ENCODE results near the gene SENP8.

DNA sequence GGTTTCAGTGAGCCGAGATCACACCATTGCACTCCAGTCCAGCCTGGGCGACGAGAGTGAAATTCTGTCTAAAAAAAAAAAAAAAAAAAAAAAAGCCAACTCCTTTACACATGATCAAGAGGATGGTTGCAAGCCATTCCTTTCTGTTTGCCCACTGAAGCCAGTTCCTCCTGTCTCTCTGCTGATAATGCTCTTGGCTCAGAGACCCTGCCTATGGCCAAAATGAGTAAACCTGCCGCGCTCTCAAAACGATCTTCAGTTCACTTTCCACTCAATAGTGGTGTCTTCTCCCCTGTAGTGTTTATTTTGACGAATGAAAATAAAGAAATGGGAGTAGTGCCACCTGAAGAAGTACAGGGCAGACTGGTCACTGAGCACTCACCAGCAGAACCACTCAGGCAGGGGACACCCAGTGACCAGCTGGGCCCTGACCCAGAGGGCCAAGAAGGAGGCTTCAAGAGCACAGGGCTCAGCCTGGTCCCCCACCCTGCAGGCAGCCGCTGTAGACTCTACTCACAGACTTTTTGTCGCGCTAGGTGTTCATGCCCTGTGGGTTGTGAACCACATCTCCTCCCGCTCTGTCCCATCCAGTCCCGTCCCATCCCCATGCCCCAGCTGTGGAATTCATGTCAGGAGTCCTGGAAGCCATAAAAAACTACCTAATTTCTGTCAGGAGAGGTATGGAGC is 55.8 kb downstream of the SENP8 start:
- TF ChIP-seq EP300 (IDR thresholded peaks at IDR 0.05) (no peak), POLR2A (IDR thresholded peaks at IDR 0.05) (no peak)
- TF ChIP-seq, protein P1, sequence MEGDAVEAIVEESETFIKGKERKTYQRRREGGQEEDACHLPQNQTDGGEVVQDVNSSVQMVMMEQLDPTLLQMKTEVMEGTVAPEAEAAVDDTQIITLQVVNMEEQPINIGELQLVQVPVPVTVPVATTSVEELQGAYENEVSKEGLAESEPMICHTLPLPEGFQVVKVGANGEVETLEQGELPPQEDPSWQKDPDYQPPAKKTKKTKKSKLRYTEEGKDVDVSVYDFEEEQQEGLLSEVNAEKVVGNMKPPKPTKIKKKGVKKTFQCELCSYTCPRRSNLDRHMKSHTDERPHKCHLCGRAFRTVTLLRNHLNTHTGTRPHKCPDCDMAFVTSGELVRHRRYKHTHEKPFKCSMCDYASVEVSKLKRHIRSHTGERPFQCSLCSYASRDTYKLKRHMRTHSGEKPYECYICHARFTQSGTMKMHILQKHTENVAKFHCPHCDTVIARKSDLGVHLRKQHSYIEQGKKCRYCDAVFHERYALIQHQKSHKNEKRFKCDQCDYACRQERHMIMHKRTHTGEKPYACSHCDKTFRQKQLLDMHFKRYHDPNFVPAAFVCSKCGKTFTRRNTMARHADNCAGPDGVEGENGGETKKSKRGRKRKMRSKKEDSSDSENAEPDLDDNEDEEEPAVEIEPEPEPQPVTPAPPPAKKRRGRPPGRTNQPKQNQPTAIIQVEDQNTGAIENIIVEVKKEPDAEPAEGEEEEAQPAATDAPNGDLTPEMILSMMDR (IDR thresholded peaks at IDR 0.05), result no peak

Data from tibial nerve (tissue), 4 donors.